Esophagus (tissue), 2 donors: ENCODE results near the gene TNFRSF21. TPM values are rescaled to one million over a fixed set of nuclear protein-coding genes. Genes with fewer than 3 reads are reported as not detected.
"Not testable (repeated sequence)": the region's sequence is repeated elsewhere in the genome, so short reads cannot be mapped to it uniquely, and the experiment has no call there.

ENCODE experiments used
- H3K27ac ChIP-seq, 2 donors: one replicate each; pipeline ENCODE4 v1.5.1; 2013; ENCODE audit warnings: low read depth in 2 of 2, mild to moderate bottlenecking in 2 of 2, inconsistent platforms in 1 of 2, low read length in 1 of 2, moderate library complexity in 1 of 2
- H3K27me3 ChIP-seq, 2 donors: one replicate each; pipeline ENCODE4 v1.6.1; 2013; ENCODE audit warnings: low read length in 2 of 2, control low read depth in 1 of 2, mild to moderate bottlenecking in 1 of 2; ENCODE audit not compliant: insufficient read depth in 2 of 2, control insufficient read depth in 1 of 2
- H3K36me3 ChIP-seq, 2 donors: one replicate each; pipeline ENCODE4 v1.6.1; 2013; ENCODE audit warnings: low read length in 1 of 2; ENCODE audit not compliant: control insufficient read depth in 2 of 2, insufficient read depth in 2 of 2
- H3K4me1 ChIP-seq, 2 donors: one replicate each; pipeline ENCODE4 v1.6.1; 2013; ENCODE audit warnings: low read length in 1 of 2; ENCODE audit not compliant: control insufficient read depth in 2 of 2, insufficient read depth in 2 of 2
- H3K4me3 ChIP-seq, 2 donors: one replicate each; pipeline ENCODE4 v1.5.1; 2013; ENCODE audit warnings: low read length in 2 of 2, mild to moderate bottlenecking in 2 of 2, low read depth in 1 of 2, moderate library complexity in 1 of 2
- H3K9me3 ChIP-seq, 2 donors: one replicate each; pipeline ENCODE4 v1.6.1; 2013; ENCODE audit warnings: mild to moderate bottlenecking in 2 of 2, low read depth in 1 of 2, low read length in 1 of 2, moderate library complexity in 1 of 2; ENCODE audit not compliant: control insufficient read depth in 2 of 2, insufficient read depth in 1 of 2
- WGBS, 2 donors: extraction: QIAGEN DNeasy Blood & Tissue Kit; methylation state at CpG; one replicate each; pipeline ENCODE4 v1.1.7; 2013; 5-methylcytosine and 5-hydroxymethylcytosine counted together
- polyA plus RNA-seq, 2 donors: library from polyadenylated mRNA; stranded (reverse); fragments of 200-250 nt; gene quantifications; one replicate each; pipeline ENCODE4 v1.2.3, GENCODE V29; 2013
- donor health status: healthy with polysubstance abuse.
- donor health status: Bipolar disorder and iron deficiency.

The TNFRSF21 gene
- polyA plus RNA-seq, 2 donors = 21.2 to 24.3 TPM

- Histone ChIP-seq H3K27me3 (no peaks in the 10 kb centered on the region), H3K36me3 (no peaks in the 10 kb centered on the region), H3K9me3 (no peaks in the 10 kb centered on the region), H3K27ac (no peak overlapping the region), H3K4me1 (no peaks in the 10 kb centered on the region), H3K4me3 (no peak overlapping the region)
- 86 to 90% methylated on average over 4 of the region's 4 CpGs for WGBS, 2 donors
Measured at GRCh38 chr6:47277702-47278101, 32.0 kb downstream of the TNFRSF21 start.

DNA sequence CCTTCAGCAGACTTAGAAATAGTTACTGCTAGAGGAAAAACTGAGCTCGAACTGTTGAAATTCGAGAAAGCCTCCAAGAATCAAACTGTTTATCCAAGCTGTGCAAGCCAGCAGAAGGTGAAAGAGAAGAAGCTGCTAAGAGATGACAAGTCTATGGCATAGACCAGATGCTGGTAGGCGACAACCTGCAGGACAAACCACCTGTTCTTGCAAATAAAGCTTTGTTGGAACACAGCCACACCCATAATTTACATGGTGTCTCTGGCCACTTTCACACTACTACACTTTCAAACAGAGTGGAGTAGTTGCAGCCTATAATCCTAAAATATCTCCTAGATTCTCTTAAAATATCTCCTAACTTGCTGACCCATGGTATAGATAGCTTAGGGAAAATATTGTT, 33.3 kb downstream of the TNFRSF21 start:
- Histone ChIP-seq H3K27ac (no peak overlapping the region), H3K4me1 (no peaks in the 10 kb centered on the region), H3K27me3 (no peaks in the 10 kb centered on the region), H3K4me3 (no peak overlapping the region), H3K9me3 (no peaks in the 10 kb centered on the region), H3K36me3 (no peaks in the 10 kb centered on the region)
- 82 to 85% methylated on average over 3 of the region's 3 CpGs for WGBS, 2 donors

- Histone ChIP-seq H3K9me3 (no peaks in the 10 kb centered on the region), H3K4me3 (no peak overlapping the region), H3K4me1 (no peaks in the 10 kb centered on the region), H3K36me3 (no peaks in the 10 kb centered on the region), H3K27ac (no peak overlapping the region), H3K27me3 (no peaks in the 10 kb centered on the region)
- WGBS, 2 donors = 52 to 60% methylated on average over 2 of the region's 2 CpGs
Measured at GRCh38 chr6:47275640-47276039, 34.1 kb downstream of the TNFRSF21 start.

GRCh38 chr6:47275132-47275531, 34.6 kb downstream of the TNFRSF21 start:
- H3K27ac ChIP-seq, H3K36me3 ChIP-seq, H3K4me3 ChIP-seq, H3K4me1 ChIP-seq, H3K27me3 ChIP-seq, H3K9me3 ChIP-seq: not testable (repeated sequence)
- WGBS, 2 donors = 90 to 97% methylated on average over 5 of the region's 5 CpGs

GRCh38 chr6:47268572-47269187, 41.0 kb downstream of the TNFRSF21 start:
- H3K27ac ChIP-seq = no peak overlapping the region
- H3K27me3 ChIP-seq = no peaks in the 10 kb centered on the region
- no peaks in the 10 kb centered on the region for H3K36me3 ChIP-seq
- H3K9me3 ChIP-seq = no peaks in the 10 kb centered on the region
- no peaks in the 10 kb centered on the region for H3K4me1 ChIP-seq
- no peak overlapping the region for H3K4me3 ChIP-seq
- 87 to 90% methylated on average over 5 of the region's 5 CpGs for WGBS, 2 donors

DNA sequence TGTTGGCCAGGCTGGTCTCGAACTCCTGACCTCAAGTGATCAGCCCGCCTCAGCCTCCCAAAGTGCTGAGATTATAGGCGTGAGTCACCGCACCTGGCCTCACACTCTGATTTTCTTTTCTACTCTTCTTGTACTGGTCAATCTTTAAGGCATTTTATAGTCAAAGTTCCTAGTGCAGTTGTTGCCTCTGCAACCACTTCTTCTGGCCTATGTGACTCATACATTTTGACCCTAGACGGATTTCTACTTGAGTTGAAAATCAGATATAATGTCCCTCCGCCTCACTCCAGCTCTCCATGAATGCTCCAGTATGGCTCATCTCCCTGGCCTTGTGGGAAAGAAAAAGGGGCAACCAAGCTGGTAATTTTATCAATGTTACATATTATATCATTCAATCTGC, 42.4 kb downstream of the TNFRSF21 start:
- Histone ChIP-seq H3K27ac (no peak overlapping the region), H3K27me3 (no peaks in the 10 kb centered on the region), H3K4me1 (no peaks in the 10 kb centered on the region), H3K36me3 (no peaks in the 10 kb centered on the region), H3K9me3 (no peaks in the 10 kb centered on the region), H3K4me3 (no peak overlapping the region)
- WGBS, 2 donors = 87 to 94% methylated on average over 6 of the region's 6 CpGs

- 72 to 82% methylated on average over 2 of the region's 2 CpGs for WGBS, 2 donors
- Histone ChIP-seq H3K27me3 (no peaks in the 10 kb centered on the region), H3K36me3 (no peaks in the 10 kb centered on the region), H3K4me1 (no peaks in the 10 kb centered on the region), H3K27ac (no peak overlapping the region), H3K9me3 (no peaks in the 10 kb centered on the region), H3K4me3 (no peak overlapping the region)
Measured at GRCh38 chr6:47265971-47266370, 43.7 kb downstream of the TNFRSF21 start.

DNA sequence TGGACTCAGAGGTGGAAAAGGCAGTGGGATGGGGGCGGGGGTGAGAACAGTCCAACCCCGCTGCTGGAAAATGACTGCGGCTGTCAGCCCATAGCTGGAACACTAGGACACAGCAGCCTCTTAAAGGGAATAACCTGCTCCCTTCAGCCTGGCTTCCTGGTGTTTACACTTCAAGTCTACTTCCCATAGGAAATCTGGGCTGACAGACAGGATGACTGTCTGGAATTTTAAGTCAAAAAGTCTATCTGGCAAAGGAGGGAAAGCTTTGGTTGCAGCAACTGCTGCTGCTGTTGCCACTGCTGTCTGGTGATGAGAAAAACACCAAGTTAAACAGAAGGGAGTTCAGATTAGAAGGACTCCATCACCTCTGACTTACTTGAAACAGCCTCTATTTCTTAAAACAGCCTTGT, 44.9 kb downstream of the TNFRSF21 start:
- WGBS, 2 donors = 79 to 83% methylated on average over 3 of the region's 3 CpGs
- Histone ChIP-seq H3K27ac (no peak overlapping the region), H3K36me3 (no peaks in the 10 kb centered on the region), H3K4me3 (no peak overlapping the region), H3K9me3 (no peaks in the 10 kb centered on the region), H3K27me3 (no peaks in the 10 kb centered on the region), H3K4me1 (no peaks in the 10 kb centered on the region)

DNA sequence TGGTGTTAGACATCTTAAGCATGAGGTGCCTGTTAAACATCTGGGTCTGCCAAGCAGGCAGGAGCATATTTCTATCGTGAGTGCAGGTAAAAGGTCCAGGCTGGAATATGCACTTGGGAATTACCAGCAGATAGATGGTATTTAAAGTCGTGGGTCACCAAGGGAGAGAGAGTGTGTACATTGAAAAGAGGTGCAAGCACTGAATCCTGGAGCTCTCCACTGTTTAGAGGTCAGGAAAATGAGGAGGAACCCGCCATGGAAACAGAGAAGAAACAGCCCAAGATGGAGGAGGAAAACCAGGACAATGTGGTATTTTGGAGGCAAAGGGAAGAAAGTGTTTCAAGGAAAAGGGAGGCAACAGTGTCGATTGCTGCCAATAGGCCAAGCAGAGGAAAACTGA, 46.4 kb downstream of the TNFRSF21 start:
- Histone ChIP-seq H3K4me1 (no peaks in the 10 kb centered on the region), H3K27ac (no peak overlapping the region), H3K4me3 (no peak overlapping the region), H3K27me3 (no peaks in the 10 kb centered on the region), H3K9me3 (no peaks in the 10 kb centered on the region), H3K36me3 (no peaks in the 10 kb centered on the region)
- WGBS, 2 donors = 74 to 86% methylated on average over 4 of the region's 4 CpGs

DNA sequence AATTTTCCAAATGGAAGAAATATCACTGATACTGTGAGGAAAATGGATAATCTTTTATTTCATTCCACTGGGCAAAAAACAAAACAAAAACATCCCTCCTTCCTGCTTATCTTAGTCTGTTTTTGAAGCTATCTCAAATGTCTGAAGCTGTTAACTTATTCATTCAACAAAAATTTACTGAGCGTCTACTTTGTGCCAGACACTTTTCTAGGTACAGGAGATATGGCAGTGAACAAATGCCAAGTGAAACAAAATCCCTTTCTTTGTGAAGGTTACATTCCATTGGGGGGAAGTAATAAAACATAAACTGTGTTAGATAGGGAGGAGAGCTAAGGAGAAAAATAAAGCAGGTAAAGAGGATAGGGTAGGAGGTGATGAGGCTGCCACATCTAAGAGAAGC, 47.5 kb downstream of the TNFRSF21 start:
- 61 to 77% methylated on average over 1 of the region's 1 CpG for WGBS, 2 donors
- Histone ChIP-seq H3K4me1 (no peaks in the 10 kb centered on the region), H3K36me3 (peaks cover 0 to 3% of the 10 kb centered on the region in 2 donors)

More for the DNA sequence above, 47.5 kb downstream of the TNFRSF21 start:
- no peak overlapping the region for H3K27ac ChIP-seq
- no peaks in the 10 kb centered on the region for H3K27me3 ChIP-seq
- no peaks in the 10 kb centered on the region for H3K9me3 ChIP-seq
- H3K4me3 ChIP-seq = no peak overlapping the region
